ENCODE measurements around the gene SPECC1L.

SPECC1L gene

GRCh38 chr22:24359452-24360120 lies 89.0 kb downstream of the SPECC1L start:
- no peak for DNase-seq (ENCODE audit: low read depth)

DNA sequence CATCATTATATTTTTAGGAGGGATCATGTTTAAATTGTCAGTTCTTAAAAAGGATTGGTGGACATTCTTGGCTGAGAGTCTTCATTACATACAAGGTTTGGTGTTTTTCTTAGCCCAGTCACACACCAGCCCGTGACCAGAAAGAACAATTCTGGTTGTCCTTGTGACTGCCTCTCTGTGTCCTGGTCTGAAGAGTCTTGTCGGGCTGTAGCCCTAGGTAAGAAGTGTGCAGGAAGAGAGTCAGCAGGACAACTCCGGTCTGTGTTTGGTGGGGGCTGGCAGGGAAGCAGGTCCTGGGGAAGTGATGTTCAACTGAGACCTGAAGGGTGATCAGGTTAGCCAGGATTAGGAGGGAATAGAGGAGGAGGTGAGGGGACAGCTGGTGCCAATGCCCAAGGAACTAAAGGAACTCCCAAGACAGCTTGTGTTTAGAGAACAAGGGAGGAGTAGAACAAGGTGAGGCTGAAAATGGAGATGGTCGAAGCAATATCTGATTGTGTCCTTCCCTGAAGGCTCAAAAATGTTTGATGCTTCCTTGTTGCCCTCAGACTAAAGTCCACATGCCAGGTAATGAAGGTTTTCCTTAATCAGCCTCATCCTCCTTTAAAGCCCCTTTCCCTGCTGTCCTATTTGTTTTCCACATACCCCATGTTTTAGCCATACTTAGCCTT lies 91.5 kb downstream of the SPECC1L start:
- DNase-seq (ENCODE audit: low read depth): no peak

- no peak for DNase-seq (ENCODE audit: low read depth)
Observed at GRCh38 chr22:24363243-24363642, 92.6 kb downstream of the SPECC1L start.

DNA sequence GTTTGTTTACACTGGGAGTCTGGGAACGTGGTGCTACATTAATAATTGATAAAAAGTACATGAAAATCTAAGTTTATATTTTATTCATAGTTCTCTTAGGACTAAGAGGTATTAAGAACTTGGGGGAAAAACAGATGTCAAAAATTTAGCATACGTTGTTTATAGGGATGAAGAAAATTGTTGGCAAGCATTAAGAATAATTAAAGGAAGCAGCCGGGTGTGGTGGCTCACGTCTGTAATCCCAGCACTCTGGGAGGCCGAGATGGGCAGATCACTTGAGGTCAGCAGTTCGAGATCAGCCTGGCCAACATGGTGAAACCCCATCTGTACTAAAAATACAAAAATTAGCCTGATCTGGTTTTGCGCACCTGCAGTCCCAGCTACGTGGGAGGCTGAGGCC lies 96.1 kb downstream of the SPECC1L start:
- no peak for DNase-seq (ENCODE audit: low read depth)

DNA sequence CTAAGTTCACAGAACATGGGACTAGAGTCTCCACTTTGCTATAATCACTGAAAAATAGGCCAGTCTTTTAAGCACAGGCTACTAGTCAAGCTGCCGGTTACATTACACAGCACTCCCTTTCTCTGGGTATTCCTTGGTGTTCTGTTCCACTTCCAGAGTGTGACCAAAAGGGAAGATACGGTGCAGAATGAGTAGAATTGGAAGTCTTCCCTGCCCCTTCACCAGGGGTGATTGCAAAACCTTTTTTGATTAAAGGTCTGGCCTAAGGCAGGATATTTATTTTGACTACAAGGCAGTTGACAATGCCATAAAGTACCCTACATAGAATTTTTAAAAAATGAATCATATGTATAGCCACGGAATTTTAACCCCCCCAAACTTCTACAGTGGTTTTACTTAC lies 97.2 kb downstream of the SPECC1L start:
- DNase-seq (ENCODE audit: low read depth): no peak

DNA sequence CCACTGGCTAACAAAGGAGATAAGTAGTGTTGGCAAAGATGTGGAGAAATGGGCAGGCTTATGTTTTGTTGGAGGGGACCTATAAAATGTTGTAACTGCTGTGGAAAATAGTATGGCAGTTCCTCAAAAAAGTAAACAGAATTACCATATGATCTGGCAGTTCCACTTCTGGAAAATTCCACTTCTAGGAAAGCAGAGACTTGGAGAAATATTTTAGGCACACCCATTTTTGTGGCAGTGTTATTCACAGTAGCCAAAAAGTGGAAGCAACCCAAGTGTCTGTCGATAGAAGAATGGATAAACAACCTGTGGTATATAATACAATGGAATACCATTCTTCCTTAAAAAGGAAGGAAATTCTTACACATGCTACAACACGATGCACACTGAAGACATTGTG lies 99.8 kb downstream of the SPECC1L start:
- no peak for DNase-seq (ENCODE audit: low read depth)

DNA sequence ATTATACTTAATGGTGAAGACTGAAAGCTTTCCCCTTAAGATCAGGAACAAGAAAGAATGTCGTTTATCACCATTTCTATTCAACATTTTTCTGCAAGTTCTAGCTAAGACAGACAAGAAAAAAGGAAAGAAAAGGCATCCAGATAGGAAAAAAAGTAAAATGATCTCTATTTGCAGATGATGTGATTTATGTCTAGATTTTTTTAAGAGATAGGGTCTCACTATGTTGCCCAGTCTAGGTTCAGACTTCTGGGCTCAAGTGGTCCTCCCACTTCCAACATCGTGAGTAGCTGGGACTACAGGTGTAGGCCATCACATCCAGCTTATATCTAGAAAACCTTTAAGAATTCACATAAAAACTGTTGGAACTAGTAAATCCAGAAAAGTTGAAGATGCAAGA lies 105.4 kb downstream of the SPECC1L start:
- DNase-seq (ENCODE audit: low read depth): no peak

DNA sequence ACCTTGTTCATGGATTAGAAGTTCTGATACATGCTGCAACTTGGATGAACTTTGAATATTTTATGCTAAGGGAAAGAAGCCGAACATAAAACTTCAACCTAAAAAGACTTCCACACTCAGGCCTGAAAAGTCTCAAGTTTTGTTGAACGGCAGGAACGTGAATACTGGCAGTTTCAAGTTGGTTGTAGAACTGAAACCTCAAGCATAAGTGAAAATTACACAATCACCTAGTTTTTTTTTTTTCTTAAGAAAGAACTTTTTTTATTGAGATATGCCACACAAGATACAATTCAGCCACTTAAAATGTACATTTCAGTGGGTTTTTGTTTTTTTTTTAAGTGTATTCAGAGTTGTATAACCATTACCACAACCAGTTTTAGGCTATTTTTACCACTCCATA lies 106.0 kb downstream of the SPECC1L start:
- no peak for DNase-seq (ENCODE audit: low read depth)

DNA sequence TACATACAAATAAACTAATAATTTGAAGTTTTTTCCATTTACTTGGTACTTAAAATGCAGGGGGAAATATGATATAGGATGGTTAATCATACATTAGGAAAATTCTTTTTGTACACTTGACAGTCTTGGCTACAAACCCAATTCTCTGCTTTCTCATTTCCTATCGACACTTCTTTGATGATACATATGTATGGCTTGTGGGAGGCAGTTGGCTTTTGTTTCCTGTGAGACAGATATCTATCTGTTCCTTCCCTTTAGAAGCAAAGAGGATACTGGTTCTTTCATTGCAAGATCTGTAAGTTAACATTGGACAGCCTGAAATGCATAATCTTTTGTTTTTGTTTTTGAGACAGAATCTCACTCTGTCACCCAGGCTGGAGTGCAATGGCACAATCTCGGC lies 108.9 kb downstream of the SPECC1L start:
- no peak for DNase-seq (ENCODE audit: low read depth)

GRCh38 chr22:24380220-24380904 lies 109.7 kb downstream of the SPECC1L start:
- no peak for DNase-seq (ENCODE audit: low read depth)

GRCh38 chr22:24380905-24381230 lies 110.2 kb downstream of the SPECC1L start:
- DNase-seq (ENCODE audit: low read depth): no peak

- DNase-seq (ENCODE audit: low read depth): no peak
Observed at GRCh38 chr22:24383061-24383460, 112.4 kb downstream of the SPECC1L start.

- DNase-seq (ENCODE audit: low read depth): no peak
Observed at GRCh38 chr22:24384131-24384530, 113.5 kb downstream of the SPECC1L start.

- DNase-seq (ENCODE audit: low read depth): no peak
Observed at GRCh38 chr22:24386937-24387471, 116.4 kb downstream of the SPECC1L start.

- no peak for DNase-seq (ENCODE audit: low read depth)
Observed at GRCh38 chr22:24389680-24390079, 119.0 kb downstream of the SPECC1L start.

- no peak for DNase-seq (ENCODE audit: low read depth)
Observed at GRCh38 chr22:24390156-24390555, 119.5 kb downstream of the SPECC1L start.

- no peak for DNase-seq (ENCODE audit: low read depth)
Observed at GRCh38 chr22:24390576-24390975, 119.9 kb downstream of the SPECC1L start.

- no peak for DNase-seq (ENCODE audit: low read depth)
Observed at GRCh38 chr22:24391836-24392217, 121.2 kb downstream of the SPECC1L start.

GRCh38 chr22:24392218-24392931 lies 121.7 kb downstream of the SPECC1L start:
- no peak for DNase-seq (ENCODE audit: low read depth)

DNA sequence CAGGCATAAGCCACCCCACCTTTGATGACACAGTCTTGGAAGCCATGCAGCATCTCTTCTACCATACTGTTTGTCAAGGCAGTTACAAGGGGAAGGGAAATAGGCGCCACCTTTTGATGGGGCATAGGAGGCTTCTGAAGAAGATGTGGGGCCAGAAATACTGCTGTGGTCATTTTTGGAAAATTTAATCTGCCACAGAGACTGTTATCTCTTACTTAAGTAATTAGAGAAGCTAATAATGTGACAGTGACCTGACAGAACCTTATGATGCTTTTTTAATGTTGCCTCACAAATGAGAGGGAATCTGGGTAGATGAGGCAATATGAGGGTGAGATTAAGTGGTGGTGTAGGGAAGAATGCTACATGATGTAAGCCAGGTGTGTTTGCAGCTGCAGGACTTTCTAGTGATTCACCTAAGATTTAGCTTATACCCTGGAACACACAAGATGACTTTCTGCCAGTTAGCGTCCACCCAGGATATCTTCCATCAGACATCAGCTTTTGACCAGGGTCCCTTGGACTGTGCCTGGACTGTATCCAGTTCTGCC lies 122.5 kb downstream of the SPECC1L start:
- no peak for DNase-seq (ENCODE audit: low read depth)

DNA sequence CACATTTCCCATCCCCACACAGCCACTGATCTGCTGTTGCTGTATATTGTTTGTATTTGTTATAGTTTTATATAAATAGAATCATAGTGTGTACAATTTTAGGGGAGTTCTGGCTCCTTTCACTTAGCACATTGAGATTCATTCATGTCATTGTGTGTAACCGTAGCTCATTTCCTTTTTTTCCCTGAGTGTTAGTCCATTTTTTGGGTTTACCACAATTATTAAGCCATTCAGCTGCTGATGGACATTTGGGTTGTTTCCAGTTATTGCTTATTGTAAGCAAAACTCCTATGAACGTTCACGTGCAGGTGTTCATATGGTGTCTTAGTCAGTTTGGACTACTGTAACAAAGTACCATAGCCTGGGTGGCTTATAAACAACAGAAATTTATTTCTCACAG lies 123.2 kb downstream of the SPECC1L start:
- DNase-seq (ENCODE audit: low read depth): no peak

- no peak for DNase-seq (ENCODE audit: low read depth)
Observed at GRCh38 chr22:24394254-24394653, 123.6 kb downstream of the SPECC1L start.

All from activated T-cell treated with anti-CD3 and anti-CD28 coated beads for 48 hours (primary cell).